Measurements from ENCODE around the gene SKAP2.

GRCh38 chr7:26624839-26625238, 239.6 kb downstream of the SKAP2 start:
- TF ChIP-seq CTCF (IDR thresholded peaks at IDR 0.05): no peak
- no peak for TF ChIP-seq POLR2A (IDR thresholded peaks at IDR 0.05)

Measured in adrenal gland (tissue), 5 donors.